Vagina (tissue), 2 donors: ENCODE data around the gene CDX1. TPM values are rescaled to one million over a fixed set of nuclear protein-coding genes. Genes with fewer than 3 reads are reported as not detected.

Experiments used
- DNase-seq, 2 donors: peaks; one replicate each; pipeline ENCODE4 v3.0.0-alpha.2; 2017; ENCODE audit errors: extremely low spot score in 2 of 2
- H3K27ac ChIP-seq: fragments of 200-600 bp; sonication (generic); one replicate; pipeline ENCODE4 v1.5.1; 2019
- H3K27me3 ChIP-seq: fragments of 200-600 bp; sonication (generic); one replicate; pipeline ENCODE4 v1.5.1; 2019
- H3K36me3 ChIP-seq, 2 donors: fragments of 200-600 bp; sonication (generic); one replicate each; pipeline ENCODE4 v1.5.1; 2017 to 2019
- H3K4me1 ChIP-seq: fragments of 200-600 bp; sonication (generic); one replicate; pipeline ENCODE4 v1.5.1; 2019
- H3K4me3 ChIP-seq, 2 donors: fragments of 200-600 bp; sonication (generic); 1 replicate in 1 of 2; 2 replicates in 1 of 2; pipeline ENCODE4 v1.5.1; 2016 to 2019
- H3K9me3 ChIP-seq: fragments of 200-600 bp; sonication (generic); one replicate; pipeline ENCODE4 v1.5.1; 2019
- CTCF ChIP-seq, 3 experiments: fragments of 450-650 bp in 2 of 3; fragments of 200-600 bp in 1 of 3; sonication (generic) in 1 of 3; IDR thresholded peaks; one replicate each; pipeline ENCODE4 v1.5.1; 2017 to 2019; ENCODE audit warnings: antibody characterized with exemption in 3 of 3, mild to moderate bottlenecking in 2 of 3, moderate library complexity in 2 of 3
- POLR2A ChIP-seq, 2 donors: fragments of 450-650 bp; IDR thresholded peaks; one replicate each; pipeline ENCODE4 v1.6.1; 2017; ENCODE audit warnings: antibody characterized with exemption in 2 of 2, mild to moderate bottlenecking in 2 of 2, moderate library complexity in 2 of 2
- POLR2AphosphoS5 ChIP-seq, 2 donors: sonication (generic); formaldehyde crosslinking; IDR thresholded peaks; one replicate each; pipeline ENCODE4 v1.9.0; 2017; ENCODE audit warnings: antibody characterized with exemption in 2 of 2, mild to moderate bottlenecking in 2 of 2, low read depth in 1 of 2; ENCODE audit not compliant: insufficient read depth in 1 of 2
- intact Hi-C: fragments of 100-400 bp; cut with DNase I; formaldehyde crosslinking; loops from one replicate; pipeline ENCODE4 v1.15.1; 2023
- total RNA-seq: library from RNA; depleted of rRNA; stranded (reverse); fragments of >200 nt; gene quantifications from one replicate; pipeline ENCODE4 v1.2.3, GENCODE V29; 2016

CDX1 gene
- total RNA-seq, 1 donor from 2014 or later = not detected

GRCh38 chr5:150155258-150156026 lies 11.1 kb upstream of the CDX1 start, which contains the start of gene PDGFRB:
Gene PDGFRB, minus strand, starts transcription at chr5:150155845. Its CDS starts 18,798 bp downstream, at chr5:150137047.
- intact Hi-C loops = no loop called here
- peak; percentile 63 to 98 for TF ChIP-seq POLR2AphosphoS5 (IDR thresholded peaks at IDR 0.05; ENCODE audit: insufficient read depth in 1 of 2, low read depth in 1 of 2)
- TF ChIP-seq CTCF (IDR thresholded peaks at IDR 0.05) = no peak
- TF ChIP-seq POLR2A (IDR thresholded peaks at IDR 0.05) = peak in 1 of 2 donors; percentile 89
- peak within 1 kb of the TSS; percentile 57 to 76 for H3K4me3 ChIP-seq
- H3K27ac ChIP-seq = peak within 1 kb of the TSS; percentile 83
- H3K36me3 ChIP-seq = no peaks in the 10 kb centered on the region
- no peak for DNase-seq
- no peaks in the 10 kb centered on the region for H3K9me3 ChIP-seq
- no peaks in the 10 kb centered on the region for H3K27me3 ChIP-seq
- H3K4me1 ChIP-seq = peaks cover 54% of the 10 kb centered on the region

GRCh38 chr5:150156027-150156368 lies 10.6 kb upstream of the CDX1 start:
- no peak for DNase-seq
- intact Hi-C loops = no loop called here
- H3K36me3 ChIP-seq = no peaks in the 10 kb centered on the region
- no peaks in the 10 kb centered on the region for H3K9me3 ChIP-seq
- TF ChIP-seq POLR2A (IDR thresholded peaks at IDR 0.05) (no peak), POLR2AphosphoS5 (IDR thresholded peaks at IDR 0.05; ENCODE audit: insufficient read depth in 1 of 2, low read depth in 1 of 2) (no peak)
- H3K4me1 ChIP-seq = peaks cover 56% of the 10 kb centered on the region
- peak overlapping the region; percentile 83 for H3K27ac ChIP-seq
- peak overlapping the region; percentile 57 to 76 for H3K4me3 ChIP-seq
- H3K27me3 ChIP-seq = no peaks in the 10 kb centered on the region

- no peaks in the 10 kb centered on the region for H3K36me3 ChIP-seq
- no peaks in the 10 kb centered on the region for H3K9me3 ChIP-seq
- H3K27me3 ChIP-seq = no peaks in the 10 kb centered on the region
- TF ChIP-seq POLR2A (IDR thresholded peaks at IDR 0.05) (no peak), POLR2AphosphoS5 (IDR thresholded peaks at IDR 0.05; ENCODE audit: insufficient read depth in 1 of 2, low read depth in 1 of 2) (no peak), CTCF (IDR thresholded peaks at IDR 0.05) (no peak)
- DNase-seq = no peak
- intact Hi-C loops = no loop called here
- H3K4me1 ChIP-seq = peaks cover 56% of the 10 kb centered on the region
- H3K27ac ChIP-seq = peak overlapping the region; percentile 83
- peak overlapping the region; percentile 0 to 57 for H3K4me3 ChIP-seq
Observed at GRCh38 chr5:150156540-150156939, 10.0 kb upstream of the CDX1 start.

GRCh38 chr5:150157168-150157567 lies 9.4 kb upstream of the CDX1 start:
- H3K27ac ChIP-seq = peak overlapping the region; percentile 83

More at GRCh38 chr5:150157168-150157567, 9.4 kb upstream of the CDX1 start:
- DNase-seq = no peak
- no peak overlapping the region for H3K4me3 ChIP-seq
- intact Hi-C loops = no loop called here
- no peaks in the 10 kb centered on the region for H3K36me3 ChIP-seq
- H3K27me3 ChIP-seq = no peaks in the 10 kb centered on the region
- TF ChIP-seq POLR2A (IDR thresholded peaks at IDR 0.05) (no peak), CTCF (IDR thresholded peaks at IDR 0.05) (no peak), POLR2AphosphoS5 (IDR thresholded peaks at IDR 0.05; ENCODE audit: insufficient read depth in 1 of 2, low read depth in 1 of 2) (no peak)
- H3K4me1 ChIP-seq = peaks cover 61% of the 10 kb centered on the region
- H3K9me3 ChIP-seq = no peaks in the 10 kb centered on the region
